Measurements from ENCODE around the gene COMMD9.

COMMD9 gene

GRCh38 chr11:36257351-36257750, 31.9 kb downstream of the COMMD9 start:
- DNase-seq (ENCODE audit: low spot score) = no peak

GRCh38 chr11:36254713-36255112, 34.5 kb downstream of the COMMD9 start:
- no peak for DNase-seq (ENCODE audit: low spot score)

GRCh38 chr11:36253238-36253637, 36.0 kb downstream of the COMMD9 start:
- DNase-seq (ENCODE audit: low spot score) = no peak

- DNase-seq (ENCODE audit: low spot score) = no peak
These were observed 37.4 kb downstream of the COMMD9 start for GRCh38 chr11:36251823-36252222.

- DNase-seq (ENCODE audit: low spot score) = no peak
These were observed 40.0 kb downstream of the COMMD9 start for GRCh38 chr11:36249246-36249645.

GRCh38 chr11:36248436-36248835, 40.8 kb downstream of the COMMD9 start:
- DNase-seq (ENCODE audit: low spot score) = no peak

GRCh38 chr11:36247493-36247892, 41.7 kb downstream of the COMMD9 start:
- DNase-seq (ENCODE audit: low spot score) = no peak

GRCh38 chr11:36243641-36244040, 45.6 kb downstream of the COMMD9 start:
- DNase-seq (ENCODE audit: low spot score) = no peak

- DNase-seq (ENCODE audit: low spot score) = no peak
These were observed 47.7 kb downstream of the COMMD9 start for GRCh38 chr11:36241497-36241896.

GRCh38 chr11:36240801-36241200, 48.4 kb downstream of the COMMD9 start:
- DNase-seq (ENCODE audit: low spot score) = no peak

GRCh38 chr11:36240173-36240572, 49.1 kb downstream of the COMMD9 start:
- no peak for DNase-seq (ENCODE audit: low spot score)

- DNase-seq (ENCODE audit: low spot score) = no peak
These were observed 49.6 kb downstream of the COMMD9 start for GRCh38 chr11:36239636-36240035.

- DNase-seq (ENCODE audit: low spot score) = no peak
These were observed 50.3 kb downstream of the COMMD9 start for GRCh38 chr11:36238881-36239280.

- no peak for DNase-seq (ENCODE audit: low spot score)
These were observed 51.1 kb downstream of the COMMD9 start for GRCh38 chr11:36238036-36238631.

GRCh38 chr11:36237391-36237790, 51.8 kb downstream of the COMMD9 start:
- no peak for DNase-seq (ENCODE audit: low spot score)

GRCh38 chr11:36235750-36236149, 53.5 kb downstream of the COMMD9 start:
- no peak for DNase-seq (ENCODE audit: low spot score)

- no peak for DNase-seq (ENCODE audit: low spot score)
These were observed 54.4 kb downstream of the COMMD9 start for GRCh38 chr11:36234825-36235224.

GRCh38 chr11:36233204-36233603, 56.0 kb downstream of the COMMD9 start:
- no peak for DNase-seq (ENCODE audit: low spot score)

GRCh38 chr11:36230779-36231699, 58.2 kb downstream of the COMMD9 start:
- DNase-seq (ENCODE audit: low spot score) = no peak

- no peak for DNase-seq (ENCODE audit: low spot score)
These were observed 60.0 kb downstream of the COMMD9 start for GRCh38 chr11:36229091-36229705.

GRCh38 chr11:36228689-36229088, 60.5 kb downstream of the COMMD9 start:
- DNase-seq (ENCODE audit: low spot score) = no peak

- DNase-seq (ENCODE audit: low spot score) = no peak
These were observed 62.2 kb downstream of the COMMD9 start for GRCh38 chr11:36227044-36227443.

Measured in NAMALWA (cell line).